ENCODE measurements around the gene DIAPH3. TPM values are rescaled to one million over a fixed set of nuclear protein-coding genes. Genes with fewer than 3 reads are reported as not detected.

The DIAPH3 gene
- total and polyA plus RNA-seq, 2 of the 4 experiments (the other 2 are of a cell fraction), result 8.9 to 9.3 TPM

DNA sequence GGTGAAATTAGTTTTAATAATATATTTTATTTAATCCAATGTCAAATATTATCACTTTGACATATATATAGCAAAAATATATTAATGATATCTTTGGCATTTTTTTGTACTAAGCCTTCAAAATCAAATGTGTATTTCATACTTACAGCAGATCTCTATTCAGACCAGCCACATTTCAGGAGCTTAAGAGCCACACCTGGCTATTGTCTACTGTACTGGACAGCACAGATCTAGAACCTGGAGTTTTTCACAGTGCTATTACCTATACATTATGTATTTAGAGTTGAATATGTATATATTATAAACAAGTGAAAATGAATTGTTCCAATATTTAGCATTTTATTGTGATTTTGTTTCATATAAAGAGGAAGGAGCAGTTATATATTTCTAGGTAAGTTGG, 486.3 kb downstream of the DIAPH3 start:
- in situ Hi-C loops (cut with MboI; ENCODE audit: low sequenced_read_pairs), result loop anchor here (5.0 to 25.0 kb wide), 2 partner anchors 285 to 660 kb away; no protein-coding TSS in a partner anchor
- H3K9me1 ChIP-seq (ENCODE audit: insufficient read depth, low read length), result peaks cover 5% of the 10 kb centered on the region
- BruUV-seq (replicated peaks), result no TSS peak
- POLR2A ChIA-PET (ENCODE audit: unreplicated experiment), result no interaction called here
- peaks cover 3% of the 10 kb centered on the region for H3K4me1 ChIP-seq (ENCODE audit: control insufficient read depth, insufficient read depth, low read length)
- no peak overlapping the region for H3K4ac ChIP-seq (ENCODE audit: low read depth, low read length)
- no peak overlapping the region for H3K14ac ChIP-seq (replicated peaks; ENCODE audit: low read depth, low read length)
- no peak overlapping the region for H4K8ac ChIP-seq (ENCODE audit: low read depth in 2 of 2, low read length in 2 of 2)
- H2AK5ac ChIP-seq (ENCODE audit: low read depth, low read length), result no peak overlapping the region
- no peak overlapping the region for H2AFZ ChIP-seq (replicated peaks; ENCODE audit: low read length, poor library complexity)
- no peaks in the 10 kb centered on the region for H3K79me1 ChIP-seq (ENCODE audit: low read depth in 1 of 2, low read length in 2 of 2)
- no peaks in the 10 kb centered on the region for H3K9me3 ChIP-seq (ENCODE audit: control insufficient read depth, insufficient read depth, low read length)
- TF ChIP-seq RFX5 (IDR thresholded peaks at IDR 0.05; ENCODE audit: low read depth, low read length) (no peak), MAFK (IDR thresholded peaks at IDR 0.05; ENCODE audit: low read depth, low read length) (no peak), CEBPB (IDR thresholded peaks at IDR 0.05; ENCODE audit: low read depth, low read length) (no peak), MXI1 (IDR thresholded peaks at IDR 0.05; ENCODE audit: borderline replicate concordance, low read depth, low read length) (no peak)
- TF ChIP-seq, protein P1, sequence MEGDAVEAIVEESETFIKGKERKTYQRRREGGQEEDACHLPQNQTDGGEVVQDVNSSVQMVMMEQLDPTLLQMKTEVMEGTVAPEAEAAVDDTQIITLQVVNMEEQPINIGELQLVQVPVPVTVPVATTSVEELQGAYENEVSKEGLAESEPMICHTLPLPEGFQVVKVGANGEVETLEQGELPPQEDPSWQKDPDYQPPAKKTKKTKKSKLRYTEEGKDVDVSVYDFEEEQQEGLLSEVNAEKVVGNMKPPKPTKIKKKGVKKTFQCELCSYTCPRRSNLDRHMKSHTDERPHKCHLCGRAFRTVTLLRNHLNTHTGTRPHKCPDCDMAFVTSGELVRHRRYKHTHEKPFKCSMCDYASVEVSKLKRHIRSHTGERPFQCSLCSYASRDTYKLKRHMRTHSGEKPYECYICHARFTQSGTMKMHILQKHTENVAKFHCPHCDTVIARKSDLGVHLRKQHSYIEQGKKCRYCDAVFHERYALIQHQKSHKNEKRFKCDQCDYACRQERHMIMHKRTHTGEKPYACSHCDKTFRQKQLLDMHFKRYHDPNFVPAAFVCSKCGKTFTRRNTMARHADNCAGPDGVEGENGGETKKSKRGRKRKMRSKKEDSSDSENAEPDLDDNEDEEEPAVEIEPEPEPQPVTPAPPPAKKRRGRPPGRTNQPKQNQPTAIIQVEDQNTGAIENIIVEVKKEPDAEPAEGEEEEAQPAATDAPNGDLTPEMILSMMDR (conservative IDR thresholded peaks at IDR 0.05; ENCODE audit: low read depth, low read length), result no peak
- no peak overlapping the region for H2BK120ac ChIP-seq (ENCODE audit: low read depth, low read length)
- no peak overlapping the region for H3K4me3 ChIP-seq (ENCODE audit: insufficient read depth, low read depth, low read length)
- H3K18ac ChIP-seq (ENCODE audit: low read depth, low read length), result no peak overlapping the region
- H2BK20ac ChIP-seq (ENCODE audit: low read depth, low read length), result no peak overlapping the region
- H3K4me2 ChIP-seq (ENCODE audit: low read depth, low read length), result no peak overlapping the region
- H3K9ac ChIP-seq (ENCODE audit: low read depth, low read length), result no peak overlapping the region
- H2AK9ac ChIP-seq (replicated peaks; ENCODE audit: low read depth, low read length, poor library complexity), result no peak overlapping the region
- H2BK5ac ChIP-seq (ENCODE audit: low read depth, low read length, poor library complexity, severe bottlenecking), result no peak overlapping the region
- H3K23ac ChIP-seq (ENCODE audit: low read depth, low read length), result no peak overlapping the region
- no peak overlapping the region for H3K27ac ChIP-seq (ENCODE audit: insufficient read depth, low read length)
- no peak for DNase-seq
- dilution Hi-C loops (cut with HindIII; ENCODE audit: low sequenced_read_pairs, unreplicated experiment), result no loop called here
- no peak overlapping the region for H4K5ac ChIP-seq (ENCODE audit: low read depth, low read length)
- intact Hi-C loops (cut with micrococcal nuclease), result no loop called here
- no peaks in the 10 kb centered on the region for H3K27me3 ChIP-seq (ENCODE audit: control insufficient read depth, insufficient read depth, low read length)
- H2BK15ac ChIP-seq (ENCODE audit: low read depth, low read length), result no peak overlapping the region
- no peaks in the 10 kb centered on the region for H3K36me3 ChIP-seq (ENCODE audit: control insufficient read depth, insufficient read depth, low read length)
- H4K20me1 ChIP-seq (ENCODE audit: insufficient read depth, low read length), result no peaks in the 10 kb centered on the region
- no peak overlapping the region for H3K56ac ChIP-seq (ENCODE audit: extremely low read depth, insufficient read depth, low read length)
- H4K91ac ChIP-seq (ENCODE audit: insufficient read depth, low read depth, low read length), result no peak overlapping the region
- ATAC-seq (ENCODE audit: low read depth), result no peak
- CTCF ChIA-PET, result interaction anchor here (0.6 to 1.5 kb wide), 9 partner anchors 10 to 1521 kb away, joined by 3 to 6 read pairs (median 3); no protein-coding TSS in a partner anchor
